Endothelial cell of umbilical vein (primary cell): ENCODE results near the gene SLC1A3. TPM values are rescaled to one million over a fixed set of nuclear protein-coding genes. Genes with fewer than 3 reads are reported as not detected.

ENCODE experiments used
- BruUV-seq: library from RNA; stranded (reverse); fragments of 400-500 nt; replicated peaks from 2 replicates; lab custom pipeline; 2021; lab: Mats Ljungman, UMichigan
- CTCF ChIA-PET: fragments of 300-600, 350-600 bp; sonication (Branson Sonifier 250); formaldehyde crosslinking; loops from one replicate; lab custom pipeline; 2021; ENCODE audit warnings: antibody characterized with exemption, inconsistent platforms; lab: Charles Lee
- POLR2A ChIA-PET: fragments of 300-600, 350-600 bp; sonication (Branson Sonifier 250); formaldehyde crosslinking; loops from one replicate; lab custom pipeline; 2021; ENCODE audit warnings: antibody characterized with exemption, inconsistent platforms; lab: Charles Lee
- DNase-seq: peaks from one replicate; pipeline ENCODE4 v3.0.0-alpha.2; 2011; ENCODE audit warnings: low read depth, low spot score
- FAIRE-seq: peaks from 2 replicates; lab custom pipeline; 2011; peaks lifted over from hg19 to GRCh38; lab: Jason Lieb, UNC
- H2AFZ ChIP-seq: 2 replicates; pipeline ENCODE4 v1.6.0; 2012; ENCODE audit warnings: low read depth, low read length, control low read depth, inconsistent platforms
- H3K27ac ChIP-seq: 2 replicates; pipeline ENCODE4 v1.5.1; 2011; ENCODE audit warnings: low read depth, mild to moderate bottlenecking, control low read depth, low read length, moderate library complexity; ENCODE audit not compliant: insufficient read depth
- H3K27me3 ChIP-seq, 2 experiments: 2 replicates each; pipeline versions ENCODE4 v1.6.0 to v1.6.1; 2011; ENCODE audit warnings: low read length in 2 of 2, mixed read lengths in 1 of 2; ENCODE audit not compliant: control insufficient read depth in 2 of 2, insufficient read depth in 2 of 2
- H3K36me3 ChIP-seq, 2 experiments: 2 replicates in 1 of 2; 3 replicates in 1 of 2; pipeline ENCODE4 v1.5.1; 2011; ENCODE audit warnings: low read length in 2 of 2, mild to moderate bottlenecking in 1 of 2, moderate library complexity in 1 of 2; ENCODE audit not compliant: control insufficient read depth in 2 of 2, insufficient read depth in 2 of 2; ENCODE audit errors: extremely low read depth in 1 of 2
- H3K4me1 ChIP-seq: 3 replicates; pipeline ENCODE4 v1.5.1; 2011; ENCODE audit warnings: mild to moderate bottlenecking, low read length; ENCODE audit not compliant: control insufficient read depth, insufficient read depth; ENCODE audit errors: extremely low read depth
- H3K4me2 ChIP-seq: 2 replicates; pipeline ENCODE4 v1.6.1; 2011; ENCODE audit warnings: low read length, control low read depth, mixed read lengths; ENCODE audit not compliant: insufficient read depth
- H3K4me3 ChIP-seq, 3 experiments: fragments of 200-600 bp in 1 of 3; sonication (generic), shearing (Covaris generic) in 1 of 3; replicated peaks in 1 of 3; 2 replicates each; pipeline ENCODE4 v1.5.1; 2011 to 2016; ENCODE audit warnings: control low read depth in 3 of 3, low read length in 3 of 3, mild to moderate bottlenecking in 2 of 3, inconsistent platforms in 1 of 3, low read depth in 1 of 3, moderate library complexity in 1 of 3; ENCODE audit not compliant: insufficient read depth in 1 of 3
- H3K79me2 ChIP-seq: 2 replicates; pipeline ENCODE4 v1.6.0; 2012; ENCODE audit warnings: low read length, inconsistent platforms; ENCODE audit not compliant: control insufficient read depth, insufficient read depth
- H3K9ac ChIP-seq: replicated peaks from 2 replicates; pipeline ENCODE3; 2011; ENCODE audit warnings: low read length, control low read depth; ENCODE audit not compliant: insufficient read depth; ENCODE audit errors: extremely low read depth
- H3K9me1 ChIP-seq: replicated peaks from 3 replicates; pipeline ENCODE4 v1.6.0; 2011; ENCODE audit warnings: mild to moderate bottlenecking, low read length; ENCODE audit not compliant: control insufficient read depth, insufficient read depth; ENCODE audit errors: extremely low read depth
- H3K9me3 ChIP-seq: replicated peaks from 2 replicates; pipeline ENCODE4 v1.5.1; 2012; ENCODE audit warnings: low read length, inconsistent platforms; ENCODE audit not compliant: control insufficient read depth, insufficient read depth
- H4K20me1 ChIP-seq: replicated peaks from 2 replicates; pipeline ENCODE3; 2011; ENCODE audit warnings: mild to moderate bottlenecking, low read length; ENCODE audit not compliant: control insufficient read depth, insufficient read depth; ENCODE audit errors: extremely low read depth
- CTCF ChIP-seq, 2 donors: IDR thresholded peaks; 1 replicate in 1 of 2; 2 replicates in 1 of 2; pipeline ENCODE4 v1.5.1; 2011; ENCODE audit warnings: low read length in 2 of 2, mild to moderate bottlenecking in 2 of 2, moderate library complexity in 2 of 2, control low read depth in 1 of 2, inconsistent platforms in 1 of 2, low read depth in 1 of 2; ENCODE audit not compliant: insufficient read depth in 1 of 2; ENCODE audit errors: extremely low read depth in 1 of 2
- EZH2 ChIP-seq: IDR thresholded peaks from 2 replicates; pipeline ENCODE4 v1.6.1; 2012; ENCODE audit warnings: borderline replicate concordance, low read depth, mild to moderate bottlenecking, moderate library complexity, low read length, inconsistent platforms; ENCODE audit not compliant: severe bottlenecking
- FOS ChIP-seq: IDR thresholded peaks from 2 replicates; pipeline ENCODE4 v1.6.1; 2011; ENCODE audit warnings: mild to moderate bottlenecking, low read length, moderate library complexity, borderline replicate concordance; ENCODE audit not compliant: insufficient read depth
- GATA2 ChIP-seq: IDR thresholded peaks from 2 replicates; pipeline ENCODE4 v1.7.0; 2011; ENCODE audit warnings: low read depth, mild to moderate bottlenecking, moderate library complexity, mixed read lengths, low read length; ENCODE audit not compliant: insufficient read length, insufficient read depth
- JUN ChIP-seq: IDR thresholded peaks from 2 replicates; pipeline ENCODE4 v1.6.1; 2011; ENCODE audit warnings: borderline replicate concordance, low read depth; ENCODE audit not compliant: insufficient read length, insufficient read depth
- MAX ChIP-seq: IDR thresholded peaks from 2 replicates; pipeline ENCODE4 v1.6.1; 2011; ENCODE audit not compliant: insufficient read depth, insufficient read length
- MYC ChIP-seq: IDR thresholded peaks from one replicate; pipeline ENCODE4 v1.6.1; 2011; ENCODE audit warnings: mild to moderate bottlenecking, low read depth, low read length
- POLR2A ChIP-seq: IDR thresholded peaks from 2 replicates; pipeline ENCODE4 v1.6.1; 2012; ENCODE audit warnings: low read depth, mild to moderate bottlenecking, control low read depth, low read length
- POLR2AphosphoS5 ChIP-seq: IDR thresholded peaks from 2 replicates; pipeline ENCODE4 v1.6.1; 2012; ENCODE audit warnings: low read depth, mild to moderate bottlenecking, control low read depth, low read length, moderate library complexity; ENCODE audit not compliant: insufficient read depth
- dilution Hi-C: fragments of 300-500 bp; cut with MboI; formaldehyde crosslinking; loops from one replicate; pipeline ENCODE4 v1.15.0; 2019; ENCODE audit warnings: low sequenced_read_pairs; ENCODE audit not compliant: extremely low pct_ligation_motif_present
- intact Hi-C: fragments of 100-400 bp; cut with micrococcal nuclease; formaldehyde crosslinking; loops from one replicate; pipeline ENCODE4 v1.10.0; 2022
- polyA plus RNA-seq, 4 experiments: library from polyadenylated mRNA; depleted of rRNA in 3 of 4; stranded (reverse) in 3 of 4; unstranded in 1 of 4; fragments of >200 nt; gene quantifications; 2 replicates each; pipeline versions ENCODE4 v1.2.1 to v1.2.3, GENCODE V29; 2011 to 2012; ENCODE audit warnings: missing spikeins in 1 of 4
- total RNA-seq: library from RNA; stranded (reverse); gene quantifications from 2 replicates; pipeline ENCODE4 v1.2.3, GENCODE V29; 2021

The SLC1A3 gene
- total and polyA plus RNA-seq, 2 donors (not counting 3 experiments of a cell fraction or from before 2014, with no cell fraction given), result 0.36 TPM; not detected in 1

- intact Hi-C loops, result no loop called here
- H3K36me3 ChIP-seq, result no peaks in the 10 kb centered on the region
- no TSS peak for BruUV-seq
- ChIA-PET POLR2A (no interaction called here), CTCF (no interaction called here)
- H3K4me2 ChIP-seq, result no peak overlapping the region
- no peak overlapping the region for H3K4me3 ChIP-seq
- H3K9ac ChIP-seq, result no peak overlapping the region
- no peaks in the 10 kb centered on the region for H3K9me1 ChIP-seq
- H2AFZ ChIP-seq, result no peak overlapping the region
- no peaks in the 10 kb centered on the region for H3K79me2 ChIP-seq
- no peak for DNase-seq
- FAIRE-seq, result no peak
- no peaks in the 10 kb centered on the region for H3K4me1 ChIP-seq
- TF ChIP-seq EZH2 (no peak), MYC (no peak), JUN (no peak), FOS (no peak), POLR2A (no peak), GATA2 (no peak), CTCF (IDR thresholded peaks at IDR 0.05; ENCODE audit: extremely low read depth in 1 of 2, insufficient read depth in 1 of 2, low read depth in 1 of 2, low read length in 2 of 2) (no peak), POLR2AphosphoS5 (no peak), MAX (no peak)
- no peaks in the 10 kb centered on the region for H4K20me1 ChIP-seq
- H3K27me3 ChIP-seq, result no peaks in the 10 kb centered on the region
- dilution Hi-C loops, result no loop called here
- no peaks in the 10 kb centered on the region for H3K9me3 ChIP-seq
- no peak overlapping the region for H3K27ac ChIP-seq
Observed at GRCh38 chr5:36712706-36713105, 106.3 kb downstream of the SLC1A3 start.
